Caco-2 (cell line): ENCODE data around the gene COL17A1. TPM values are rescaled to one million over a fixed set of nuclear protein-coding genes. Genes with fewer than 3 reads are reported as not detected.

ENCODE experiments used
- BruUV-seq: library from RNA; stranded (reverse); fragments of 400-500 nt; replicated peaks from 2 replicates; lab custom pipeline; 2021; lab: Mats Ljungman, UMichigan
- CTCF ChIA-PET: fragments of 300-600 bp; sonication (Branson Sonifier 250); formaldehyde crosslinking; loops from one replicate; lab custom pipeline; 2022; ENCODE audit warnings: antibody characterized with exemption; lab: Charles Lee
- POLR2A ChIA-PET: fragments of 300-600 bp; sonication (Branson Sonifier 250); formaldehyde crosslinking; loops from one replicate; lab custom pipeline; 2022; ENCODE audit warnings: antibody characterized with exemption; lab: Charles Lee
- DNase-seq, 2 experiments: peaks; one replicate each; pipeline versions ENCODE4 v3.0.0 to v3.0.0-alpha.2; 2020 to 2022
- H3K27me3 ChIP-seq: replicated peaks from 2 replicates; pipeline ENCODE4 v1.6.0; 2011; ENCODE audit warnings: low read length; ENCODE audit not compliant: control insufficient read depth, insufficient read depth
- H3K36me3 ChIP-seq: 2 replicates; pipeline ENCODE4 v1.5.1; 2011; ENCODE audit warnings: low read length; ENCODE audit not compliant: control insufficient read depth, insufficient read depth
- H3K4me1 ChIP-seq: fragments of 250-450 bp; sonication (Bioruptor Pico); 2 replicates; pipeline ENCODE4 v1.5.1; 2020; ENCODE audit warnings: mild to moderate bottlenecking
- H3K4me3 ChIP-seq: 2 replicates; pipeline ENCODE4 v1.5.1; 2011; ENCODE audit warnings: low read depth, mild to moderate bottlenecking, control low read depth, low read length
- H3K9me3 ChIP-seq: fragments of 250-450 bp; sonication (Bioruptor Pico); 2 replicates; pipeline ENCODE4 v1.5.1; 2020; ENCODE audit warnings: mild to moderate bottlenecking, moderate library complexity
- H3K27ac Mint-ChIP-seq: one replicate; pipeline ENCODE4 v1.8.0; 2022; ENCODE audit warnings: mixed read lengths; ENCODE audit not compliant: unreplicated experiment
- H3K27me3 Mint-ChIP-seq: one replicate; pipeline ENCODE4 v1.8.0; 2022; ENCODE audit warnings: mixed read lengths; ENCODE audit not compliant: insufficient read depth, unreplicated experiment
- H3K36me3 Mint-ChIP-seq: one replicate; pipeline ENCODE4 v1.8.0; 2022; ENCODE audit warnings: mild to moderate bottlenecking, mixed read lengths; ENCODE audit not compliant: insufficient read depth, unreplicated experiment
- H3K4me1 Mint-ChIP-seq: one replicate; pipeline ENCODE4 v1.8.0; 2022; ENCODE audit warnings: low read depth, mixed read lengths; ENCODE audit not compliant: unreplicated experiment
- H3K4me3 Mint-ChIP-seq: one replicate; pipeline ENCODE4 v1.8.0; 2022; ENCODE audit warnings: mild to moderate bottlenecking, moderate library complexity, mixed read lengths; ENCODE audit not compliant: unreplicated experiment
- H3K9me3 Mint-ChIP-seq: one replicate; pipeline ENCODE4 v1.8.0; 2022; ENCODE audit warnings: mixed read lengths; ENCODE audit not compliant: unreplicated experiment
- CTCF ChIP-seq, 2 experiments: fragments of 200-600 bp in 1 of 2; IDR thresholded peaks; 1 replicate in 1 of 2; 2 replicates in 1 of 2; pipeline versions ENCODE4 v1.5.1 to v1.8.0; 2011 to 2022; ENCODE audit warnings: antibody characterized with exemption in 1 of 2, control low read depth in 1 of 2, inconsistent platforms in 1 of 2, low read depth in 1 of 2, low read length in 1 of 2, mild to moderate bottlenecking in 1 of 2, moderate library complexity in 1 of 2; ENCODE audit not compliant: insufficient read depth in 1 of 2, severe bottlenecking in 1 of 2, unreplicated experiment in 1 of 2
- intact Hi-C: fragments of 100-400 bp; cut with micrococcal nuclease; formaldehyde crosslinking; loops from one replicate; pipeline ENCODE4 v1.10.0; 2022; ENCODE audit not compliant: unreplicated experiment
- total RNA-seq: library from RNA; stranded (reverse); gene quantifications from 2 replicates; pipeline ENCODE4 v1.2.3, GENCODE V29; 2022

COL17A1 gene
- total RNA-seq, 1 experiment from 2014 or later, result 0.45 TPM

- intact Hi-C loops, result no loop called here
- ChIA-PET CTCF (interaction anchor here (0.6 kb wide), 1 partner anchor 1114 kb away, joined by 3 read pairs; no protein-coding TSS in a partner anchor), POLR2A (no interaction called here)
- no peaks in the 10 kb centered on the region for H3K4me1 ChIP-seq
- H3K9me3 ChIP-seq, result no peaks in the 10 kb centered on the region
- no peaks in the 10 kb centered on the region for H3K27me3 Mint-ChIP-seq
- H3K27me3 ChIP-seq, result no peaks in the 10 kb centered on the region
- H3K4me3 Mint-ChIP-seq, result no peak overlapping the region
- no peaks in the 10 kb centered on the region for H3K9me3 Mint-ChIP-seq
- no peak overlapping the region for H3K4me3 ChIP-seq
- no peaks in the 10 kb centered on the region for H3K36me3 Mint-ChIP-seq
- H3K27ac Mint-ChIP-seq, result no peak overlapping the region
- TF ChIP-seq CTCF (IDR thresholded peaks at IDR 0.05; ENCODE audit: insufficient read depth in 1 of 2, low read depth in 1 of 2, low read length in 1 of 2, severe bottlenecking in 1 of 2, unreplicated experiment in 1 of 2), result no peak
- no TSS peak for BruUV-seq
- H3K4me1 Mint-ChIP-seq, result no peaks in the 10 kb centered on the region
- no peak for DNase-seq
- H3K36me3 ChIP-seq, result no peaks in the 10 kb centered on the region
Measured at GRCh38 chr10:104059364-104059763, 26.3 kb downstream of the COL17A1 start.

- H3K9me3 ChIP-seq, result no peaks in the 10 kb centered on the region
- no TSS peak for BruUV-seq
- intact Hi-C loops, result no loop called here
- no peaks in the 10 kb centered on the region for H3K36me3 Mint-ChIP-seq
- POLR2A ChIA-PET, result no interaction called here
- no peak for TF ChIP-seq CTCF (IDR thresholded peaks at IDR 0.05; ENCODE audit: insufficient read depth in 1 of 2, low read depth in 1 of 2, low read length in 1 of 2, severe bottlenecking in 1 of 2, unreplicated experiment in 1 of 2)
- peaks cover 4% of the 10 kb centered on the region; the same call in 1 of the 2 replicates for H3K4me1 ChIP-seq
- DNase-seq, result no peak
- H3K27me3 ChIP-seq, result no peaks in the 10 kb centered on the region
- no peaks in the 10 kb centered on the region for H3K9me3 Mint-ChIP-seq
- CTCF ChIA-PET, result interaction anchor here (0.6 kb wide), 1 partner anchor 120 kb away, joined by 3 read pairs; no protein-coding TSS in a partner anchor
- no peaks in the 10 kb centered on the region for H3K36me3 ChIP-seq
- no peak overlapping the region for H3K27ac Mint-ChIP-seq
- H3K27me3 Mint-ChIP-seq, result no peaks in the 10 kb centered on the region
- no peak overlapping the region for H3K4me3 ChIP-seq
- no peaks in the 10 kb centered on the region for H3K4me1 Mint-ChIP-seq
- H3K4me3 Mint-ChIP-seq, result no peak overlapping the region
Measured at GRCh38 chr10:104057717-104058116, 28.0 kb downstream of the COL17A1 start.

GRCh38 chr10:104056619-104057273 is 28.9 kb downstream of the COL17A1 start:
- TF ChIP-seq CTCF (IDR thresholded peaks at IDR 0.05; ENCODE audit: insufficient read depth in 1 of 2, low read depth in 1 of 2, low read length in 1 of 2, severe bottlenecking in 1 of 2, unreplicated experiment in 1 of 2), result no peak
- H3K36me3 Mint-ChIP-seq, result no peaks in the 10 kb centered on the region
- no TSS peak for BruUV-seq
- Histone ChIP-seq H3K27me3 (no peaks in the 10 kb centered on the region), H3K4me3 (no peak overlapping the region), H3K36me3 (no peaks in the 10 kb centered on the region), H3K9me3 (no peaks in the 10 kb centered on the region), H3K4me1 (peaks cover 13% of the 10 kb centered on the region; the same call in 1 of the 2 replicates)
- no peak overlapping the region for H3K27ac Mint-ChIP-seq
- CTCF ChIA-PET, result no interaction called here
- no peaks in the 10 kb centered on the region for H3K27me3 Mint-ChIP-seq
- no peak for DNase-seq
- POLR2A ChIA-PET, result interaction anchor here (0.6 kb wide), 1 partner anchor 76 kb away, joined by 3 read pairs; no protein-coding TSS in a partner anchor
- no peaks in the 10 kb centered on the region for H3K4me1 Mint-ChIP-seq
- no peak overlapping the region for H3K4me3 Mint-ChIP-seq
- no peaks in the 10 kb centered on the region for H3K9me3 Mint-ChIP-seq
- intact Hi-C loops, result no loop called here
